Measurements from ENCODE around the gene ACTR3C.
"Not testable (repeated sequence)": the region's sequence is repeated elsewhere in the genome, so short reads cannot be mapped to it uniquely, and the experiment has no call there.

DNA sequence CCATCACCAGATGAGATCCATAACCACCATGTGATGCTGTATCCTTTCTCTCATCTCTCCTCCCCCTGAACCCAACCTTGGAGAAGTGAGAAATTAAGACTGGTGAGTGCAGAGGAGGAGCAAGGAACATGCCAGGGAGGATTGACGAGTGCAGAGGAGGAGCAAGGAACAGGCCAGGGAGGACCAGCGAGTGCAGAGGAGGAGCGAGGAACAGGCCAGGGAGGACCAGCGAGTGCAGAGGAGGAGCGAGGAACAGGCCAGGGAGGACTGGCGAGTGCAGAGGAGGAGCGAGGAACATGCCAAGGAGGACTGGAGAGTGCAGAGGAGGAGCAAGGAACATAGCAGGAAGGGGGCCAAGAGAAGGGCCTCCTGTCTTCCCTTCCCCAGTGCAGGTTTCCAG lies 118.8 kb downstream of the ACTR3C start:
- not testable (repeated sequence) for TF ChIP-seq CTCF (IDR thresholded peaks at IDR 0.05; ENCODE audit: low read depth, low read length); EZH2phosphoT487 (IDR thresholded peaks at IDR 0.05; ENCODE audit: low read depth)
